Right renal pelvis (tissue), 4 donors: Measurements from ENCODE around the gene PGLYRP1. TPM values are rescaled to one million over a fixed set of nuclear protein-coding genes. Genes with fewer than 3 reads are reported as not detected.

Experiments used
- DNase-seq, 4 donors: peaks; one replicate each; pipeline ENCODE4 v3.0.0-alpha.2; 2013; ENCODE audit warnings: low read depth in 4 of 4, low spot score in 3 of 4, missing footprints in 1 of 4
- polyA plus RNA-seq, 4 donors: library from polyadenylated mRNA; unstranded; fragments of 120-200 nt; gene quantifications; one replicate each; pipeline ENCODE4 v1.2.1, GENCODE V29; 2013; ENCODE audit not compliant: insufficient read length in 4 of 4

The PGLYRP1 gene
- polyA plus RNA-seq, 4 donors, result 0.22 to 0.76 (median 0.39) TPM

GRCh38 chr19:46033401-46033800 is 10.5 kb upstream of the PGLYRP1 start:
- DNase-seq, result no peak

GRCh38 chr19:46032597-46033025 is 9.8 kb upstream of the PGLYRP1 start:
- no peak for DNase-seq

- DNase-seq, result no peak
Measured at GRCh38 chr19:46031781-46032596, 9.1 kb upstream of the PGLYRP1 start.

GRCh38 chr19:46030812-46031550 is 8.1 kb upstream of the PGLYRP1 start:
- DNase-seq, result no peak

DNA sequence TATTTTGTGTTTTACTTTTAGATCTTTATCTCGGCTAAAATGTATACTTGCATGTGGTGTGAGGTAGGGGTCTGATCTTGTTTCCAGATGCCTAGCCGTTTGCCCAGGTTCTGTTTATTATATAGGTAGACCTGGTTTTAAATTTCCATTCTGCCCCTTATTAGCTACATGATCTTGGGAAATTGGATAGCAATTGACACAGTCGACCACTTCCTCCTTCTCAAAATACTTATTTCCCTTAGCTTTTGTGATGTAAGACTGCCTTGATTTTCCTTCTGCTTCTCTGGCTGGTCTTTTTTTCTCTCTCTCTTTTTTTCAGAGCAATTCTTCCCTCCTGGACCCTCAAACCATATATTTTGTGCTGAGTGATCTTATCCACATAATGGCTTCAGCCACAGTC is 3.0 kb upstream of the PGLYRP1 start:
- DNase-seq, result no peak

- no peak for DNase-seq
Measured at GRCh38 chr19:46023311-46023779, 492 bp upstream of the PGLYRP1 start.

- no peak for DNase-seq
Measured at GRCh38 chr19:46022061-46022430, 807 bp downstream of the PGLYRP1 start.

DNA sequence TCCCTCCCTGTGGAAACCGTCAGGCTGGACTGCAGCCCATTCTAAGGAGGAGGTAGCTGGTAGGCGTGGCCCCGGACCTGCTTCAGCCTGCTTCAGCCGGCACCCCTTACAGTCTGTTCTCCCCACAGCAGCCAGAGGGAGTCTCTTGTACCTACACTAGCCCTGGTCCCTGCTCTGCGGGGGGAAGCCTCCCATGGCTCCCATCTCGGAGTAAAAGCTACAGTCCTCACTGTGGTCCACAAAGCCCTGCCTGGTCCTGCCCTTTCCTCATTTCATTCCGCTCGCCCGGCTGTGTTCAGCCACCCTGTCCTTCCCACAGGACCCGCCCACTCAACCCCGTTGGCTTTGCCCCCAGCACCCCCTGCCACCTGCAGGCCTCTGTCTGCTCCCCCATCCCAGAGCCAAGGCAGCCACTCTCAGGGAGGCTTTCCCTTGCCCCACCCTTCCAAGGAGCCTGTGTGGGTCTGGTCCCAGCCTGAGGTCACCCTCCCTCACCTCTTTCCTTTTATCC is 1.3 kb downstream of the PGLYRP1 start:
- no peak for DNase-seq

GRCh38 chr19:46020819-46021125 is 2.1 kb downstream of the PGLYRP1 start:
- no peak for DNase-seq

DNA sequence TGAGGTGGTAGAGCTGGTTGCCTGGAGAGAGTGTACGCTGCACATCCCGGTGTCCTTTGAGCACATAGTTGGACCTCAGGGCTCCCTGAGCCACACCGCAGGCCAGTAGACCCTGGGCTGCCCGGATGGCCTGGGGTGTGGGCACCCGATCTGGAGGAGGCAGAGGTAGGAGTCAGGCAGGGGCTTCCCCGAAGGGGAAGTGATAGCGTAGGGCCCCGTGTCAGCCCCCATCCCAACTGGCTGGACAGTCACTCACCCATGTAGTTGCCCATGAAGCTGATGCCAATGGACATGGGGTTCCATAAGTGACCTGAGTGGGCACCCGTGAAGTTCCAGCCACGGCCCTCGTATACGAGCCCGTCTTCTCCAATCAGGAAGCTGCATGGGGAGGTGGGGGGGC is 3.6 kb downstream of the PGLYRP1 start:
- DNase-seq, result no peak

DNA sequence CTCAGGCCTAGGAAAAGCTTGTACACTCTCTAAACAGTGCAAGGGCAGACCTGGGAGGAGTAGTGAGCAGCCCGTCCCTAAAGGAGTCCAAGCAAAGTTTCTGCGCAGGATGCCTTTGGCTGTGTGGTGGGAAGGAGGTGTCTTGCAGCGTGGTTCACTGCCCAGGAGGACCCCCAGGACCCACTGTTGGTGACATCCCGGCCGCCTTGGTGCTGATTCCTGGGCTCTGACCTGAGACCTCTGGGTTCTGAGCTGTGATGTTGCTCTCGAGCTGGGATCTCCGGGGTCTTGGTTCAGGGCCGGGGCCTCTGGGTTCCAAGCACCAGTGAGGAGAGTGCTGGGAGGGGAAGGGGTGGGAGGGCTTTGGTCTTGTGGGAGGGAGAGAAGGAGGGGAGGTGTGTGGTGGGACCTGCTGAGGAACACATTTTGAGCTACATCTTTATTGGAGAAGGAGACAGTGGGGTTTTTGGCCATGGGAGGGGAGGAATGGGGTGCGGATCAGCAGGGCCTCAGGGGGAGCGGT is 4.1 kb downstream of the PGLYRP1 start:
- DNase-seq, result no peak

DNA sequence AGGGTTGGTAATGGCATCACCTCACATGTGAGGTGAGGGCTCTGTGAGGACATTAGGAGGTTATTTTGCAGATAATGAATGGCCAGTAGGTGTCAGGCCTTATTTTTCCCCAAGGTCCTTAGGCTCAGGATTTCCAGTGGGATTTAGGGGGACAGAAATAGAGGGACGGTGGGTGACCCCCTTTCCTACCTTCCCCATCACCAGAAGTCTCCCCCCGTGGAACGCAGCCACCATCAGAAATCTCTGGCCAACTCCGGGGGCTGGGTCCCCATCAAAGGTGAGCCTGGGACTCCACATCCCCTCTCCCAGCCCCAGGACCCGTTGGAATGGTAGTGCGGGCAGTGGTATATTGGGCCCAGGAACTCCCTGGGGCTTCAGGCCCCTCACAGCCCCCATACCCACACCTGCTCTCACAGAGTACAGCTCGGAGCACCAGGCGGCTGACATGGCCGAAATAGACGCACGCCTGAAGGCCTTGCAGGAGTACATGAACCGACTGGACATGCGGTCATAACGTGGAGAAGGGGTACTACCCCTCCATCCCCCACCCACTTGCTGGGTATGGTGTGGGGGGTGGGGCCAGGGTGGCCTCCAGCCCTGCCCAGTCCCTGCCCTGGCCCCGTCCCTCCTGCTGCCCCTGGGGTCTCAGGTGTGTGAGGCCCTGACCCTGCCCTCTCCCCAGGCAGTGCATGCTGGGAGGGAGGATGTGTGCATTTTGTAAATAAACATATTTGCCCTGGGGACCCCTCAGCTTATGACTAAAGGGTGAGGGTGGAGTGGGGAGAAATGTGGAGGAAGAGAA is 4.8 kb downstream of the PGLYRP1 start:
- DNase-seq, result no peak

- no peak for DNase-seq
Measured at GRCh38 chr19:46017095-46017429, 5.8 kb downstream of the PGLYRP1 start.

GRCh38 chr19:46016426-46017094 is 6.3 kb downstream of the PGLYRP1 start:
- peak in 1 of 4 donors; percentile 79 for DNase-seq

- no peak for DNase-seq
Measured at GRCh38 chr19:46015687-46016425, 7.0 kb downstream of the PGLYRP1 start.

- DNase-seq, result no peak
Measured at GRCh38 chr19:46014941-46015686, 7.7 kb downstream of the PGLYRP1 start.

DNA sequence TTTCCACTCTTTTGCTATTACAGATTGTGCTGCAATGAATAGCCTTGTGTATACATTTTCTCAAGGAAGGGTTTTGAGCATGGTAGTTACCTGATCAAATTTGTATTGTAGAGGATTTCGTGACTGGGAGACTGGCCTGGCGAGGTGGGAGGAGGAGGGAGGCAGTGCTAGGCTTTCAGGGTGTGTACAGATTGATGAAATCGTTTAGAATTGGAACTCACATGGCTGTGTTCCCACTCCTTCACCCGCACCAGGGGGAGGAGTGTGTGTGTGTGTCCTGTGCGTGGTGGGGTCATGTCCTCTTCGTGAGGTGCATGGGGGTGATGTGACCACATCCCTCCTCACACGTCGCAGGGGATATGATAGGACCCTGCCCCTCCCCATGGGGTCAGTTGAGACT is 8.3 kb downstream of the PGLYRP1 start:
- no peak for DNase-seq

DNA sequence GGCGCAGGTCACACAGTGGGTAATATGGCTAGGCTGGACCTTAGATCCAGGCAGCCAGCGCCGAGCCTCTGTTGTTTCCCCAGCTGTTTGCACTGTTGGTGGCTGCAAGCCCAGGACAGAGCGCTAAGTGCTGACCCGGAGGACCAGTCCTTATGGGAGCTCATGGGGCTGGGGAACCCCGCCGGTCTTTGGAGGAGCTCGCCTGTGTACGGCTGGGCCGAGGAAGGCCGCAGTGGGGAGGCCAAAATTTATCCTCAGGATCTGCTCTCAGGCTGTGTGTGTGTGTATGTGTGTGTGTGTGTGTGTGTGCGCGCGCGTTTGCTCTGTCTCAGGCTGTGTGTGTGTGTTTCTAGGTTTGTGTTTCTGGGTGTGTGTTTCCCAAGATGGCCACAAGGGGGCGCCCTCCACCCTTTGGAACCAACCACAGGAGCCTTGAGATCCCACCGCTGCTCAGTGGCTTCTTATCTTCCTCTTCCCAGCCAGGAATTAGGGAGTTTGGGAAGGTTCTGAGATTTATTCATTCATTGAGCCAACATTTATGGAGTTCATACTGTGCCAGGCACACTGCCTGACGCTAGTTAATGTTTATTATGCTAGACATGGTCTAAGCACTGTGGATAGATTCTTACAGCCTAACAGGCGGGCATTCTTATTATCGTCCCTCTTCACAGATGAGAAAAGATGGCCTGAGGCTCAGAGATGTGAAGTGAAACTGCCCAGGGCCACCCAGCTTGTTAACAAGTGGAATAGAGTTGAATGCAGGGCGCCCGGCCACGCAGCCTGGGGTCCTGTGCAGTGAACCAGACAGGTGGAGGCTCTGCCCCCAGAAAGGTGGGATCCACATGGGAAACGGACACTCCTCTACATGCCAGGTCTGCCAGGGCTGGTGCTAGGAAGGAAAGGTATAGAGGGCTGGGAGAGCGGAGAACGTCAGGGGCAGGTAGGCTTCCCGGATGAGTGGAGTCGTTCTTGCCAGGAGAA is 13.0 kb downstream of the PGLYRP1 start:
- no peak for DNase-seq
